H1 (cell line): ENCODE results near the gene C1RL. TPM values are rescaled to one million over a fixed set of nuclear protein-coding genes. Genes with fewer than 3 reads are reported as not detected.

Experiments used
- CTCF ChIA-PET: fragments of 300-600 bp; sonication (Branson Sonifier 250); formaldehyde crosslinking; loops from one replicate; lab custom pipeline; 2021; ENCODE audit not compliant: partially characterized antibody; lab: Charles Lee
- POLR2A ChIA-PET: fragments of 300-600 bp; sonication (Branson Sonifier 250); formaldehyde crosslinking; loops from one replicate; lab custom pipeline; 2021; ENCODE audit warnings: inconsistent platforms; ENCODE audit not compliant: partially characterized antibody; lab: Charles Lee
- DNase-seq, 2 experiments: peaks; one replicate each; pipeline versions ENCODE4 v3.0.0 to v3.0.0-alpha.2; 2010 to 2022; ENCODE audit warnings: low spot score in 2 of 2, low read depth in 1 of 2, mixed read lengths in 1 of 2
- FAIRE-seq: peaks from 2 replicates; lab custom pipeline; 2011; peaks lifted over from hg19 to GRCh38; lab: Jason Lieb, UNC
- H2AFZ ChIP-seq: 2 replicates; pipeline ENCODE4 v1.8.1; 2012; ENCODE audit warnings: low read length, inconsistent platforms
- H2AK5ac ChIP-seq: 2 replicates; pipeline ENCODE4 v1.6.1; 2013; ENCODE audit warnings: low read depth, low read length
- H2BK120ac ChIP-seq: replicated peaks from 2 replicates; pipeline ENCODE3; 2013; ENCODE audit warnings: low read depth, low read length, inconsistent platforms
- H2BK12ac ChIP-seq: 2 replicates; pipeline ENCODE4 v1.6.1; 2013; ENCODE audit warnings: low read depth, low read length
- H2BK15ac ChIP-seq: 2 replicates; pipeline ENCODE4 v1.6.1; 2013; ENCODE audit warnings: low read length
- H2BK20ac ChIP-seq: 2 replicates; pipeline ENCODE4 v1.6.1; 2013; ENCODE audit warnings: low read length
- H2BK5ac ChIP-seq: 2 replicates; pipeline ENCODE4 v1.6.1; 2013; ENCODE audit warnings: low read depth, low read length
- H3K14ac ChIP-seq: 2 replicates; pipeline ENCODE4 v1.6.1; 2013; ENCODE audit warnings: inconsistent platforms; ENCODE audit not compliant: insufficient read length
- H3K18ac ChIP-seq: 2 replicates; pipeline ENCODE4 v1.6.1; 2013; ENCODE audit warnings: low read length; ENCODE audit errors: extremely low read depth
- H3K23ac ChIP-seq: 2 replicates; pipeline ENCODE4 v1.6.1; 2013; ENCODE audit warnings: inconsistent platforms; ENCODE audit not compliant: insufficient read length
- H3K23me2 ChIP-seq: 2 replicates; pipeline ENCODE4 v1.6.1; 2013; ENCODE audit warnings: low read depth, low read length
- H3K27ac ChIP-seq: 2 replicates; pipeline ENCODE4 v1.6.1; 2011; ENCODE audit warnings: low read depth, low read length, inconsistent platforms
- H3K27me3 ChIP-seq, 4 experiments: replicated peaks in 1 of 4; 1 replicate in 1 of 4; 2 replicates in 3 of 4; pipeline versions ENCODE4 v1.6.1 to v1.8.1; 2011 to 2013; ENCODE audit warnings: low read length in 3 of 4, mild to moderate bottlenecking in 3 of 4, inconsistent platforms in 2 of 4, mixed read lengths in 2 of 4, moderate library complexity in 1 of 4; ENCODE audit not compliant: control insufficient read depth in 3 of 4, insufficient read depth in 3 of 4; ENCODE audit errors: extremely low read depth in 1 of 4
- H3K36me3 ChIP-seq, 4 experiments: 2 replicates each; pipeline versions ENCODE4 v1.6.1 to v1.8.1; 2011 to 2013; ENCODE audit warnings: mild to moderate bottlenecking in 4 of 4, low read length in 3 of 4, moderate library complexity in 2 of 4, control low read depth in 1 of 4, inconsistent platforms in 1 of 4; ENCODE audit not compliant: insufficient read depth in 4 of 4, control insufficient read depth in 2 of 4
- H3K4ac ChIP-seq: replicated peaks from 2 replicates; pipeline ENCODE3; 2013; ENCODE audit warnings: low read length, low read depth, mixed read lengths, inconsistent platforms; ENCODE audit not compliant: insufficient read length
- H3K4me1 ChIP-seq, 4 experiments: replicated peaks in 1 of 4; 1 replicate in 1 of 4; 2 replicates in 3 of 4; pipeline versions ENCODE4 v1.6.1 to v1.8.1; 2011 to 2013; ENCODE audit warnings: low read length in 3 of 4, inconsistent platforms in 2 of 4, mixed read lengths in 1 of 4; ENCODE audit not compliant: insufficient read depth in 4 of 4, control insufficient read depth in 3 of 4
- H3K4me2 ChIP-seq, 2 experiments: 2 replicates each; pipeline versions ENCODE4 v1.6.1 to v1.8.1; 2011 to 2013; ENCODE audit warnings: low read depth in 2 of 2, low read length in 2 of 2, control low read depth in 1 of 2, inconsistent platforms in 1 of 2, mild to moderate bottlenecking in 1 of 2; ENCODE audit not compliant: insufficient read depth in 1 of 2
- H3K4me3 ChIP-seq, 4 experiments: fragments of 200-600, 300-600 bp in 1 of 4; sonication (generic), shearing (Covaris generic), sonication (Bioruptor Twin) in 1 of 4; 2 replicates each; pipeline versions ENCODE4 v1.5.1 to v1.8.1; 2011 to 2016; ENCODE audit warnings: low read length in 4 of 4, low read depth in 3 of 4, control low read depth in 2 of 4, inconsistent platforms in 2 of 4, mild to moderate bottlenecking in 2 of 4, mixed read lengths in 1 of 4, moderate library complexity in 1 of 4; ENCODE audit not compliant: insufficient read depth in 2 of 4; ENCODE audit errors: extremely low read depth in 1 of 4
- H3K56ac ChIP-seq: replicated peaks from 2 replicates; pipeline ENCODE3; 2013; ENCODE audit warnings: low read depth, mild to moderate bottlenecking, mixed read lengths, low read length, inconsistent platforms; ENCODE audit not compliant: insufficient read length
- H3K79me1 ChIP-seq: 2 replicates; pipeline ENCODE4 v1.6.1; 2013; ENCODE audit warnings: low read depth, low read length, control low read depth
- H3K79me2 ChIP-seq, 2 experiments: 2 replicates each; pipeline versions ENCODE4 v1.6.1 to v1.8.1; 2012 to 2013; ENCODE audit warnings: low read length in 2 of 2, mild to moderate bottlenecking in 2 of 2, inconsistent platforms in 1 of 2; ENCODE audit not compliant: insufficient read depth in 2 of 2, control insufficient read depth in 1 of 2
- H3K9ac ChIP-seq, 4 experiments: replicated peaks in 1 of 4; 1 replicate in 1 of 4; 2 replicates in 3 of 4; pipeline versions ENCODE4 v1.6.1 to v1.8.1; 2011 to 2013; ENCODE audit warnings: low read depth in 3 of 4, low read length in 3 of 4, control low read depth in 2 of 4, mild to moderate bottlenecking in 2 of 4, moderate library complexity in 2 of 4, inconsistent platforms in 1 of 4; ENCODE audit errors: extremely low read depth in 1 of 4
- H3K9me3 ChIP-seq, 2 experiments: 2 replicates each; pipeline versions ENCODE4 v1.6.1 to v1.8.1; 2012 to 2013; ENCODE audit warnings: mild to moderate bottlenecking in 2 of 2, moderate library complexity in 2 of 2, control low read depth in 1 of 2, inconsistent platforms in 1 of 2, low read depth in 1 of 2, low read length in 1 of 2, mixed read lengths in 1 of 2; ENCODE audit not compliant: insufficient read depth in 2 of 2
- H4K20me1 ChIP-seq, 2 experiments: replicated peaks in 1 of 2; 2 replicates each; pipeline versions ENCODE3 to v1.8.1; 2011 to 2013; ENCODE audit warnings: inconsistent platforms in 2 of 2, low read length in 2 of 2, mild to moderate bottlenecking in 1 of 2; ENCODE audit not compliant: insufficient read depth in 2 of 2, control insufficient read depth in 1 of 2
- H4K5ac ChIP-seq: 2 replicates; pipeline ENCODE4 v1.6.1; 2013; ENCODE audit warnings: low read length, low read depth, mixed read lengths, inconsistent platforms; ENCODE audit not compliant: insufficient read length
- H4K8ac ChIP-seq: 2 replicates; pipeline ENCODE4 v1.8.0; 2013; ENCODE audit warnings: mild to moderate bottlenecking, moderate library complexity, low read length, inconsistent platforms; ENCODE audit not compliant: insufficient read depth; ENCODE audit errors: extremely low read depth
- H4K91ac ChIP-seq: replicated peaks from 2 replicates; pipeline ENCODE3; 2013; ENCODE audit warnings: low read length, mixed read lengths, inconsistent platforms; ENCODE audit not compliant: insufficient read length
- CBX8 ChIP-seq: fragments of 300-800, 300-1000 bp; sonication (generic); IDR thresholded peaks from 2 replicates; pipeline ENCODE4 v1.7.1; 2016; ENCODE audit warnings: low read depth, low read length, borderline replicate concordance
- CHD1 ChIP-seq: IDR thresholded peaks from 2 replicates; pipeline ENCODE4 v1.6.1; 2012; ENCODE audit warnings: low read depth, low read length, improper control_type of control experiment
- CREB1 ChIP-seq: IDR thresholded peaks from 2 replicates; pipeline ENCODE4 v1.6.1; 2012; ENCODE audit warnings: inconsistent platforms
- EGR1 ChIP-seq: IDR thresholded peaks from 2 replicates; pipeline ENCODE4 v1.6.1; 2011; ENCODE audit warnings: low read depth, low read length, borderline replicate concordance
- EZH2 ChIP-seq: fragments of 200-600 bp; sonication (generic); IDR thresholded peaks from 2 replicates; pipeline ENCODE4 v1.7.1; 2012; ENCODE audit warnings: low read depth, mild to moderate bottlenecking, moderate library complexity, low read length, inconsistent platforms; ENCODE audit not compliant: severe bottlenecking
- FOSL1 ChIP-seq: IDR thresholded peaks from 2 replicates; pipeline ENCODE4 v1.6.1; 2011; ENCODE audit warnings: mild to moderate bottlenecking, low read depth, low read length, moderate library complexity; ENCODE audit not compliant: insufficient read depth
- JUN ChIP-seq: IDR thresholded peaks from 2 replicates; pipeline ENCODE4 v1.6.1; 2011; ENCODE audit warnings: low read depth, mild to moderate bottlenecking, improper control_type of control experiment, low read length
- KDM5A ChIP-seq: fragments of 200-600 bp; IDR thresholded peaks from 2 replicates; pipeline ENCODE4 v1.7.1; 2012; ENCODE audit warnings: mild to moderate bottlenecking, low read length, inconsistent platforms, mixed read lengths
- POLR2A ChIP-seq, 2 experiments: IDR thresholded peaks; 1 replicate in 1 of 2; 2 replicates in 1 of 2; pipeline ENCODE4 v1.6.1; 2011; ENCODE audit warnings: low read depth in 2 of 2, low read length in 2 of 2, mild to moderate bottlenecking in 2 of 2; ENCODE audit errors: control extremely low read depth in 1 of 2
- SAP30 ChIP-seq: fragments of 300-600 bp; sonication (generic); IDR thresholded peaks from 2 replicates; pipeline ENCODE4 v1.7.1; 2012; ENCODE audit warnings: low read length, moderate library complexity, mild to moderate bottlenecking, inconsistent platforms; ENCODE audit not compliant: insufficient read depth, insufficient replicate concordance
- SP2 ChIP-seq: IDR thresholded peaks from 2 replicates; pipeline ENCODE4 v1.6.1; 2012; ENCODE audit warnings: mild to moderate bottlenecking, low read length, inconsistent platforms
- SRF ChIP-seq: IDR thresholded peaks from 2 replicates; pipeline ENCODE4 v1.6.1; 2011; ENCODE audit warnings: mild to moderate bottlenecking, low read depth, low read length, moderate library complexity
- SUZ12 ChIP-seq: fragments of 200-600 bp; sonication (generic); IDR thresholded peaks from 2 replicates; pipeline ENCODE4 v1.6.1; 2012; ENCODE audit warnings: mild to moderate bottlenecking, inconsistent platforms, low read length, moderate library complexity, mixed read lengths
- TCF12 ChIP-seq: IDR thresholded peaks from 2 replicates; pipeline ENCODE4 v1.6.1; 2011; ENCODE audit warnings: low read depth, mild to moderate bottlenecking, low read length
- WGBS, 2 experiments: shearing (Covaris generic) in 1 of 2; methylation state at CpG; one replicate each; pipeline versions ENCODE4 v1.1.6 to v1.1.7; 2013 to 2015; ENCODE audit warnings: low lambda C conversion rate in 2 of 2, mixed read lengths in 2 of 2, inconsistent platforms in 1 of 2, low coverage in 1 of 2, missing lambda C conversion rate in 1 of 2; ENCODE audit not compliant: insufficient replicate concordance in 2 of 2, insufficient coverage in 1 of 2, insufficient read length in 1 of 2; ENCODE audit errors: extremely low coverage in 1 of 2, missing lambda C conversion rate in 1 of 2; 5-methylcytosine and 5-hydroxymethylcytosine counted together
- polyA plus RNA-seq, 7 experiments: library from polyadenylated mRNA; depleted of rRNA in 3 of 7; stranded (reverse) in 5 of 7; unstranded in 2 of 7; fragments of >200 nt in 5 of 7; fragments of 200-250 nt in 2 of 7; gene quantifications; 1 replicate in 5 of 7; 2 replicates in 1 of 7; 4 replicates in 1 of 7; pipeline versions ENCODE4 v1.2.1 to v1.2.3, GENCODE V29; 2011 to 2013; ENCODE audit warnings: missing spikeins in 2 of 7, mixed read lengths in 2 of 7
- total RNA-seq: library from RNA; stranded (reverse); fragmentation: NEBNext Ultra II Directional; extraction: Animal tissue kit (Norgen Biotek cat#: 25700); gene quantifications from 2 replicates; pipeline ENCODE4 v1.2.1, GENCODE V29; 2021

Gene C1RL
- total and polyA plus RNA-seq, 2 of the 8 experiments (the other 6 are each of a cell fraction or from before 2014, with no cell fraction given), result 11.4 to 15.5 TPM

DNA sequence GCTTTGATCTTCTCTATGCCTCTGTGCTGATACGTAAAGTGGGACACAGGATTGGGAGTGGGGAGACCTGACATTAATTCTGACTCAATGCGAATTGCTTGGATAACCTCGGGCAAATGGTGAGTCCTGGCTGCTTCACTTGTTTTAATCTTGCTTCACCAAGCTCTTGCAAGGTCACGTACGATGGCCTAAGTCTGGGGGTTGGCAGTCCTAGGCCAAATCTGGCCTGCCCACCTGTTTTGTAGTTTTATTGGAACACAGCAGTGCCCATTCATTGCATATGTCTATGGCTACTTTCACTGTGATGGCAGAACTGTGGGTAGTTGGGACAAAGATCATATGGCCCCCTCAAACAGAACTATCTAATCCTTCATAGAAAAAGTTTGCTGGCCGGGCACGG, 34.5 kb upstream of the C1RL start:
- Histone ChIP-seq H3K4me3 (no peak overlapping the region), H3K4ac (no peak overlapping the region), H2BK20ac (no peak overlapping the region), H2BK12ac (no peak overlapping the region), H4K20me1 (no peaks in the 10 kb centered on the region), H2BK5ac (no peak overlapping the region), H3K23me2 (no peaks in the 10 kb centered on the region), H2BK120ac (no peak overlapping the region), H3K4me2 (no peak overlapping the region), H3K14ac (no peak overlapping the region), H3K79me2 (no peaks in the 10 kb centered on the region), H2BK15ac (no peak overlapping the region), H3K36me3 (peaks cover 0 to 7% (median 0%) of the 10 kb centered on the region in 4 experiments; a peak in 4 of 8 replicates), H3K23ac (no peak overlapping the region), H3K4me1 (no peaks in the 10 kb centered on the region), H4K91ac (no peak overlapping the region), H3K9me3 (peaks cover 0 to 3% of the 10 kb centered on the region in 2 experiments; a peak in 1 of 4 replicates), H3K79me1 (no peaks in the 10 kb centered on the region), H2AFZ (no peak overlapping the region), H3K9ac (no peak overlapping the region), H4K5ac (no peak overlapping the region), H3K27ac (no peak overlapping the region), H4K8ac (no peak overlapping the region), H3K18ac (no peak overlapping the region), H3K27me3 (no peaks in the 10 kb centered on the region), H3K56ac (no peak overlapping the region), H2AK5ac (no peak overlapping the region)
- POLR2A ChIA-PET, result interaction anchor here (1.2 to 1.3 kb wide), 2 partner anchors 34 to 200 kb away, joined by 3 read pairs; partner anchors contain the start of genes C12orf57 and RNU7-1
- CTCF ChIA-PET, result interaction anchor here (0.6 to 9.8 kb wide), 17 partner anchors 8 to 1980 kb away, joined by 3 to 151 read pairs (median 9); partner anchors contain the start of genes C1S and PEX5
- 93% methylated on average over 7 of the region's 7 CpGs; no CpG with 5 or more reads in 1 of the 2 experiments for WGBS, 2 experiments
- DNase-seq (no peak), FAIRE-seq (no peak)
- TF ChIP-seq EZH2 (no peak), TCF12 (no peak), CREB1 (no peak), CHD1 (no peak), POLR2A (IDR thresholded peaks at IDR 0.05; ENCODE audit: control extremely low read depth in 1 of 2, low read depth in 2 of 2, low read length in 2 of 2) (no peak), SUZ12 (no peak), SAP30 (no peak), KDM5A (no peak), FOSL1 (no peak), SP2 (no peak), EGR1 (no peak), SRF (no peak), JUN (no peak), CBX8 (no peak)
